Neuronal stem cell (in vitro differentiated cells): ENCODE measurements around the gene PLAGL2.

ENCODE experiments used
- DNase-seq: peaks from one replicate; pipeline ENCODE4 v3.0.0-alpha.2; 2013; ENCODE audit warnings: low spot score
- H2AFZ ChIP-seq: one replicate; pipeline ENCODE4 v1.6.1; 2013; ENCODE audit warnings: mild to moderate bottlenecking, low read length, inconsistent platforms
- H2AK5ac ChIP-seq: 2 replicates; pipeline ENCODE4 v1.6.1; 2013; ENCODE audit warnings: low read depth, mild to moderate bottlenecking, inconsistent platforms, low read length, moderate library complexity, mixed read lengths
- H2BK120ac ChIP-seq: 2 replicates; pipeline ENCODE4 v1.6.1; 2013; ENCODE audit warnings: low read depth, mild to moderate bottlenecking, inconsistent platforms, low read length, moderate library complexity, mixed read lengths
- H2BK12ac ChIP-seq: one replicate; pipeline ENCODE4 v1.6.1; 2013; ENCODE audit warnings: low read length, inconsistent platforms
- H2BK15ac ChIP-seq: 2 replicates; pipeline ENCODE4 v1.6.1; 2013; ENCODE audit warnings: mild to moderate bottlenecking, low read length, inconsistent platforms, mixed read lengths
- H2BK5ac ChIP-seq: one replicate; pipeline ENCODE4 v1.6.1; 2013; ENCODE audit warnings: inconsistent platforms, mild to moderate bottlenecking, low read length, moderate library complexity
- H3K14ac ChIP-seq: one replicate; pipeline ENCODE4 v1.6.1; 2013; ENCODE audit warnings: low read length, inconsistent platforms
- H3K18ac ChIP-seq: 2 replicates; pipeline ENCODE4 v1.6.1; 2013; ENCODE audit warnings: low read length, inconsistent platforms
- H3K23ac ChIP-seq: 2 replicates; pipeline ENCODE4 v1.6.1; 2013; ENCODE audit warnings: low read depth, mild to moderate bottlenecking, mixed read lengths, low read length, inconsistent platforms; ENCODE audit not compliant: poor library complexity
- H3K27ac ChIP-seq: replicated peaks from 3 replicates; pipeline ENCODE4 v1.5.1; 2013; ENCODE audit warnings: low read length, inconsistent platforms
- H3K27me3 ChIP-seq, 3 experiments: 2 replicates each; pipeline ENCODE4 v1.6.1; 2013; ENCODE audit warnings: low read length in 3 of 3, mild to moderate bottlenecking in 2 of 3, inconsistent platforms in 1 of 3, low read depth in 1 of 3, mixed read lengths in 1 of 3, moderate library complexity in 1 of 3; ENCODE audit not compliant: control insufficient read depth in 3 of 3, insufficient read depth in 3 of 3
- H3K36me3 ChIP-seq, 2 donors: replicated peaks in 1 of 2; 2 replicates each; pipeline ENCODE4 v1.6.1; 2013; ENCODE audit warnings: low read length in 2 of 2; ENCODE audit not compliant: control insufficient read depth in 2 of 2, insufficient read depth in 2 of 2
- H3K4ac ChIP-seq: 2 replicates; pipeline ENCODE4 v1.6.1; 2013; ENCODE audit warnings: inconsistent platforms, mild to moderate bottlenecking, low read length, moderate library complexity
- H3K4me1 ChIP-seq, 2 donors: 1 replicate in 1 of 2; 2 replicates in 1 of 2; pipeline ENCODE4 v1.6.1; 2013; ENCODE audit warnings: low read length in 2 of 2, low read depth in 1 of 2; ENCODE audit not compliant: control insufficient read depth in 2 of 2, insufficient read depth in 1 of 2
- H3K4me2 ChIP-seq: one replicate; pipeline ENCODE4 v1.6.1; 2013; ENCODE audit warnings: mild to moderate bottlenecking, low read length, inconsistent platforms; ENCODE audit not compliant: insufficient read depth, poor library complexity, severe bottlenecking
- H3K4me3 ChIP-seq, 2 donors: 2 replicates each; pipeline ENCODE4 v1.5.1; 2013; ENCODE audit warnings: low read length in 2 of 2, mild to moderate bottlenecking in 2 of 2, inconsistent platforms in 1 of 2, moderate library complexity in 1 of 2
- H3K79me1 ChIP-seq: one replicate; pipeline ENCODE4 v1.6.1; 2013; ENCODE audit warnings: low read depth, mild to moderate bottlenecking, inconsistent platforms, low read length, moderate library complexity
- H3K9ac ChIP-seq: one replicate; pipeline ENCODE4 v1.6.1; 2013; ENCODE audit warnings: mild to moderate bottlenecking, low read depth, low read length, inconsistent platforms; ENCODE audit not compliant: poor library complexity
- H3K9me3 ChIP-seq, 2 donors: replicated peaks in 1 of 2; 2 replicates each; pipeline versions ENCODE3 to v1.6.1; 2013; ENCODE audit warnings: low read length in 2 of 2, mild to moderate bottlenecking in 2 of 2, inconsistent platforms in 1 of 2, low read depth in 1 of 2, mixed read lengths in 1 of 2, moderate library complexity in 1 of 2; ENCODE audit not compliant: control insufficient read depth in 2 of 2, insufficient read depth in 1 of 2
- H4K8ac ChIP-seq: one replicate; pipeline ENCODE4 v1.6.1; 2013; ENCODE audit warnings: low read depth, mild to moderate bottlenecking, inconsistent platforms, low read length, moderate library complexity
- H4K91ac ChIP-seq: one replicate; pipeline ENCODE4 v1.6.1; 2013; ENCODE audit warnings: low read length, low read depth, mild to moderate bottlenecking, inconsistent platforms; ENCODE audit not compliant: poor library complexity
- WGBS, 2 donors: extraction: QIAGEN DNeasy Blood & Tissue Kit; methylation state at CpG; one replicate each; pipeline ENCODE4 v1.1.7; 2013; ENCODE audit warnings: missing lambda C conversion rate in 2 of 2, mixed read lengths in 1 of 2; ENCODE audit not compliant: insufficient read length in 2 of 2, insufficient replicate concordance in 1 of 2; ENCODE audit errors: extremely low coverage in 2 of 2; 5-methylcytosine and 5-hydroxymethylcytosine counted together

PLAGL2 gene

GRCh38 chr20:32157611-32158010 is 49.9 kb downstream of the PLAGL2 start:
- Histone ChIP-seq H2BK120ac (no peak overlapping the region), H2BK12ac (no peak overlapping the region), H3K9me3 (no peaks in the 10 kb centered on the region), H4K8ac (no peak overlapping the region), H3K4me2 (no peak overlapping the region), H2BK15ac (no peak overlapping the region), H3K27me3 (no peaks in the 10 kb centered on the region), H3K36me3 (peaks cover 48 to 89% of the 10 kb centered on the region in 2 donors), H3K23ac (no peak overlapping the region), H3K79me1 (no peaks in the 10 kb centered on the region), H2AK5ac (no peak overlapping the region), H4K91ac (no peak overlapping the region), H3K27ac (no peak overlapping the region), H2AFZ (no peak overlapping the region), H3K18ac (no peak overlapping the region), H3K4ac (no peak overlapping the region), H3K14ac (no peak overlapping the region), H3K4me1 (peaks cover 0 to 5% of the 10 kb centered on the region in 2 donors), H3K4me3 (no peak overlapping the region), H2BK5ac (no peak overlapping the region), H3K9ac (no peak overlapping the region)
- no CpG with 5 or more reads among the region's 14 CpGs for WGBS, 2 donors
- DNase-seq = no peak

- Histone ChIP-seq H3K9me3 (no peaks in the 10 kb centered on the region), H4K8ac (peak overlapping the region; percentile 52), H3K4ac (no peak overlapping the region), H3K9ac (no peak overlapping the region), H3K18ac (peak overlapping the region; percentile 7), H3K27me3 (no peaks in the 10 kb centered on the region), H2AFZ (no peak overlapping the region), H3K36me3 (peaks cover 49 to 88% of the 10 kb centered on the region in 2 donors), H3K4me1 (peaks cover 0 to 5% of the 10 kb centered on the region in 2 donors), H3K14ac (peak overlapping the region; percentile 77), H3K4me2 (no peak overlapping the region), H2BK5ac (no peak overlapping the region), H2BK120ac (no peak overlapping the region), H3K79me1 (peaks cover 4% of the 10 kb centered on the region), H3K23ac (no peak overlapping the region), H2AK5ac (no peak overlapping the region), H2BK12ac (no peak overlapping the region), H3K27ac (peak overlapping the region; percentile 15), H2BK15ac (no peak overlapping the region), H4K91ac (no peak overlapping the region), H3K4me3 (no peak overlapping the region)
- peak; percentile 48 for DNase-seq
- WGBS, 2 donors = no CpG with 5 or more reads among the region's 11 CpGs
Observed at GRCh38 chr20:32155017-32155981, 52.2 kb downstream of the PLAGL2 start.

GRCh38 chr20:32153771-32154170 is 53.8 kb downstream of the PLAGL2 start:
- no peak overlapping the region for H3K18ac ChIP-seq
- peaks cover 5% of the 10 kb centered on the region for H3K79me1 ChIP-seq
- no peak overlapping the region for H2BK15ac ChIP-seq
- no peak overlapping the region for H3K23ac ChIP-seq
- no peaks in the 10 kb centered on the region for H3K27me3 ChIP-seq
- DNase-seq = no peak
- H3K4ac ChIP-seq = no peak overlapping the region
- H2BK5ac ChIP-seq = no peak overlapping the region
- no peak overlapping the region for H4K8ac ChIP-seq
- no peak overlapping the region for H2AFZ ChIP-seq
- H3K4me2 ChIP-seq = no peak overlapping the region
- H2AK5ac ChIP-seq = no peak overlapping the region
- H3K4me3 ChIP-seq = no peak overlapping the region
- WGBS, 2 donors = no CpG with 5 or more reads among the region's 5 CpGs
- H3K4me1 ChIP-seq = peaks cover 0 to 5% of the 10 kb centered on the region in 2 donors
- peaks cover 42 to 88% of the 10 kb centered on the region in 2 donors for H3K36me3 ChIP-seq
- no peak overlapping the region for H3K27ac ChIP-seq
- H2BK12ac ChIP-seq = no peak overlapping the region
- H3K14ac ChIP-seq = no peak overlapping the region
- H3K9ac ChIP-seq = no peak overlapping the region
- no peak overlapping the region for H2BK120ac ChIP-seq
- H4K91ac ChIP-seq = no peak overlapping the region
- peaks cover 0 to 2% of the 10 kb centered on the region in 2 donors for H3K9me3 ChIP-seq

DNA sequence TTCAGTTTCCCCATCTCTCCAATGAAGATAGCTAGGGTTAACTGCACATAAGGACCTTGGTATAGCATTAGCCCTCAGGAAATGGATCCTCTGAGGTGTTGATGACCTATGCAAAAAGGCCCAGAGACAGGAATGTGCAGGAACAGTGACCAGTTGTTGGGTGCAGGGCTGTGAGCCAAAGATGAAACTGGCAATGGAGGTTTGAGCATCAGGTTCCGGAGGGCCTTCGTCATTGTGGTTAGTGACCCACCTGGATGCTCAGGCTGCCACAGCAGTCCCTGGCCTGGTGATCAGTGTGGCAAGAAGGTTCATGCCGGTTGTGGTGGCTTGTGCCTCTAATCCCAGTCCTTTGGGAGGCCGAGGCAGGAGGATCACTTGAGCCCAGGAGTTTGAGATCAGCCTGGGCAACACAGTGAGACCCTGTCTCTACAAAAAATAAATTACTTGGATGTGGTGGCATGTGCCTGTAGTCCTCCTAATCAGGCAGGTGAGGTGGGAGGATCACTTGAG is 54.3 kb downstream of the PLAGL2 start:
- Histone ChIP-seq H3K23ac (no peak overlapping the region), H3K79me1 (peaks cover 5% of the 10 kb centered on the region), H3K4me2 (no peak overlapping the region), H3K9ac (no peak overlapping the region), H4K91ac (no peak overlapping the region), H2AK5ac (no peak overlapping the region), H3K27ac (no peak overlapping the region), H3K36me3 (peaks cover 39 to 87% of the 10 kb centered on the region in 2 donors), H3K27me3 (no peaks in the 10 kb centered on the region), H2BK120ac (no peak overlapping the region), H3K4me1 (peaks cover 0 to 5% of the 10 kb centered on the region in 2 donors), H3K18ac (no peak overlapping the region), H3K14ac (no peak overlapping the region), H4K8ac (no peak overlapping the region), H3K9me3 (peaks cover 0 to 2% of the 10 kb centered on the region in 2 donors), H2BK12ac (no peak overlapping the region), H2AFZ (no peak overlapping the region), H3K4ac (no peak overlapping the region), H3K4me3 (no peak overlapping the region), H2BK15ac (no peak overlapping the region), H2BK5ac (no peak overlapping the region)
- WGBS, 2 donors = no CpG with 5 or more reads among the region's 4 CpGs
- no peak for DNase-seq
